Activated CD8-positive, alpha-beta memory T cell treated with anti-CD3 and anti-CD28 coated beads for 1 hour (primary cell): Measurements from ENCODE around the gene IFNL2.

ENCODE experiments used
- DNase-seq, 2 donors: peaks; one replicate each; pipeline ENCODE4 v3.0.0-alpha.2; 2020; ENCODE audit warnings: low read depth in 1 of 2; ENCODE audit errors: extremely low read depth in 1 of 2

The IFNL2 gene

DNA sequence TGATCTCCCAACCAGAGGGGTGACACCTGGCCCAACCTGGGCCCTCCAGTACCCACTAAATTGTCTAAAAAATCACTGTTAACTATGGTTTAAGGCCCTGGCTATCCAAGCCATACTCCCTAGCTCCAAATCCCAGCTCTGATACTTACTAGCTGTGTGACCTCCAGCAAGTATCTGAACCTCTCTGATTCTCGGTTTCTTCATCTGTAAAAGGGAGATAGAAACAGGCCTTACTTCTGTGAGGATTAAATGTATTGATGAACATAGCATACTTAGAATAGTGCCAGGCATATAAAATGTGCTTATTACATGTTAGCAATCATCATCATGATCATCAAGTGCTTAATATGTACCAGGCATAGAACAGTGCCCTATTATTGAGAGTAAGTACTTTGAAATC lies 47.7 kb downstream of the IFNL2 start:
- no peak for DNase-seq

DNA sequence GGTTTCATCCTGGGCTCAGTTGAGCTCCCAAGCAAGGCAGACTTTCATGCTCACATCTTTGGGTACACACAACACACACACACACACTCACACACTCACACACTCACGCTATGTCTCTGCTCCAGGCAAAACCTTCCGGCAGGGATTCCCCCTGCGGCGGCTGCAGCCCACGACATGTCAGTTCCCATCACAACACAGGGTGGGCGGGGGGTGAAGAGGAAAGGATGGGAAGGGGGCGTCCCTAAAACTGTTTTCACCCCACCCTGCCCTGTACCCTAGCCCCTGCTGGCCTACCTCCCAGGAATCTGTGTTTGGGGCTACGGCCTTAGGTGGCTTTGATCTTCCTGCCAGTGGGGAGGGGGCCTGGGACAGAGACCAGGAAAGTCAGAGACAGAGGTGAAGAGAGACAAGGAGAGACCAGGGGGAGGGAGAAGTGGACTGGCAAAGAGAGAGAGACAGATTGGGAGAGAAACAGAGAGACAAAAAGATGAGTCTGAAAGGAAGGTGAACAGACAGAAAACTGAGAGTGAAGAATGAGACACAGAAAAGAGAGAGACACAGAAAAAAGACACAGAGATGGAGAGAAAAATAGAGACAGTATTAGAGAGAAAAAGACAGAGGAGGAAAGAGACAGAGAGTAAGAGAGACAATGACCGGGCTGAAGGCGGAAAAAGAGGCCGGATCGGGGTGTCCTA lies 48.6 kb downstream of the IFNL2 start:
- no peak for DNase-seq

DNA sequence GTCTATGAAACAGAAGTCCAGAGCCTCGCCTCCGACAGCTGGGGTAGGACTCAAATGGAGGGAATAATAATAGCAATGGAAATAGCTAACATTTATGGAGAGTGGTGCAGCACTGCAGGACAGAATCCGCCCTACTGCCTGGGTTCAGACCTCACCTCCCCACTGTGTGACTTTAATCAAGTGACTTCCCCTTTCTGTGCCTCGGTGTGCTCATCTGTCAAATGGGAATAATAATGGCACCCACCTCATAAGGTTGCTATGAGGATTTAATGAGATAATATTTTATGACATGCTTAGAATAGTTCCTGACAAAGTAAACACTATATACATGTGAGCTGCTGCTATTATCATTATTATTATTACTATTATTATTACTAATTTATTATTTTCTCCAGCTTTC lies 49.3 kb downstream of the IFNL2 start:
- DNase-seq: no peak

DNA sequence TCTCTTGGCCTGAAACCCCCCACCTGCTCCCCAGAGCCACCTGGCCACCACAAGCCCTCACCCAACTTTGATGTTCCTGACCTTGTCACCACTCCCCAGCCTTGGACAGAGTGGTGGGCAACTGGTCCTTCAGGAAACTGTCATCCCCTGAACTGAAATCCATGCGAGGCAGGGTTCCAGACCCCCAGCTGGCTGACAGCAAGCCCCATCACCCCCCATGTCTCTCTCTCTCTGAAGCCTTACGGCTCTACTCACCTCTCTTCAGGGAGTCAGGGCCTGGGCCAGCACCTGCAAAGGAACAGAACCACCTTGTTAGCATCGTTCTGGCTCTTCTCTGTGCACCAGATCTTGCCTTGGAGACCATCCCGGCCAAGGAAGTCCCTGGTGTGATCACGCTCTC lies 49.9 kb downstream of the IFNL2 start:
- DNase-seq: no peak

DNA sequence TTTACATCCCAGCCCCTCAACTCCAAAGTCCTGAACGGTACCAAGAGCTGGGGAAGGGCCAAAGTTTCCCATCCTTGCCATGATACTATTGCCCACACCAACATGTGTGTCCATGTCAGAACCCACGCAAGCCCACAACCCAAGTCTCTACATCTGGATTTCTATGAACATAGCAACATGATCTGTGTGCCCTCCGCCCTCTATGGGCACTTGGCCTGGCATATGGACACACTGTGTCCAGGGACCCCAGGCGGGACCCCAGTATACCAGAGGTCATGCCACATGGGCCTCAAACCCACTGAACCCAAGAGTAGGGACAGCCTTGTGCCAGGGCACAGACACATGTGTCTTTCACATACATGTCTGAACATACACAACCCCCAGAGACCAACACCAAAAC lies 50.5 kb downstream of the IFNL2 start:
- DNase-seq: no peak

DNA sequence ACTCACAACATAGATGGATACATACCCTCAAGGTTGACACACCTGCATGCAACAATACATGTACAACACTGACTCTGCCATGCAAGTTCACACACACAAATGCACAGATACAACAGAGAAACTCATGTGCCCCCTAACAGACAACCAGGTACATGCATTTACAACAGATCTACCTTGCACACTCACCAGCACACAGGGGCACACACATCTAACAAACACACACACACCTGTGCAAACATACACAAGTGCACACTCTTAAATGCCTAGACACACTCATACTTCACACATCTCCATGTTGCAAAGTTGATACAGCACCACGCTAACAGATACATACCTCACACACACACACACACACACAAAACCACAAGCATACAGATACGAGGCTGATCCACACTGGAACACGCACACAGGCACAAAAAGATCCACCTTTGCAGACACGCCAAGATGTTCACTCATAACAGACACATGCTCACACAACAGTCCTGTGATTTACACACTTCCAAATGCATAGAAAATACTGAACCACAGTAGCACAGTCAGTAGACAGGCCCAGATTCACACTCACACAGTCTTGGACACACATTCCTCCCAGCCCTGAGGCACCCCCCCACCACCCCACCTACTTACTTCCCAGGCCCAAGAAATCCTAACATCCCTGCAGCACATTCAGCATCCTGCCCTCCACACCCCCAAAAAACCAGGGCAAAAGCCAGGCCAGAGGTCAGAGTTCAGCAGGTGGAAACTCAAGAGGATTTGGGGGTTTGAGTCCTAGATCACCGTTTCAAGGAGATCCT lies 51.1 kb downstream of the IFNL2 start:
- no peak for DNase-seq
